Parietal lobe (tissue), 1 donor: ENCODE data around the gene NDUFB2. TPM values are rescaled to one million over a fixed set of nuclear protein-coding genes. Genes with fewer than 3 reads are reported as not detected.

Source experiments
- total RNA-seq: library from RNA; depleted of rRNA; stranded (reverse); fragments of >200 nt; gene quantifications from one replicate; pipeline ENCODE4 v1.2.3, GENCODE V29; 2014

The NDUFB2 gene
- 43.2 TPM for total RNA-seq

GRCh38 chr7:140696680-140697446, at the start of gene NDUFB2:
Gene NDUFB2, plus strand, starts transcription at chr7:140696708. Its CDS starts 37 bp downstream, at chr7:140696745.

GRCh38 chr7:140672382-140673062, 24.0 kb upstream of the NDUFB2 start, which contains the start of gene ADCK2:
Gene ADCK2, plus strand, starts transcription at chr7:140672945. Its CDS starts 386 bp downstream, at chr7:140673331.

Other genes starting within 250 kb of the NDUFB2 start
- 88.6 TPM for gene MKRN1, start 217.2 kb upstream of the NDUFB2 start, total RNA-seq
- gene DENND2A, start 55.9 kb upstream of the NDUFB2 start, total RNA-seq, result 29.4 TPM
- 34.1 TPM for gene ADCK2, start 23.8 kb upstream of the NDUFB2 start, total RNA-seq
- 148 TPM for gene BRAF, start 228.2 kb downstream of the NDUFB2 start, total RNA-seq